ENCODE data around the gene ACSF3. TPM values are rescaled to one million over a fixed set of nuclear protein-coding genes. Genes with fewer than 3 reads are reported as not detected.

Gene ACSF3
- total RNA-seq, 3 donors from 2014 or later: 44.7 to 77.8 (median 49.6) TPM

- Histone ChIP-seq H3K36me3 (ENCODE audit: low read depth) (no peaks in the 10 kb centered on the region), H3K4me1 (ENCODE audit: low read depth) (peaks cover 16% of the 10 kb centered on the region), H3K9me3 (no peaks in the 10 kb centered on the region), H3K4me3 (no peak overlapping the region)
- DNase-seq (peak in 2 of 3 donors; percentile 25 to 44), ATAC-seq (no peak)
- intact Hi-C loops (cut with DNase I, micrococcal nuclease): no loop called here
- TF ChIP-seq, protein P1, sequence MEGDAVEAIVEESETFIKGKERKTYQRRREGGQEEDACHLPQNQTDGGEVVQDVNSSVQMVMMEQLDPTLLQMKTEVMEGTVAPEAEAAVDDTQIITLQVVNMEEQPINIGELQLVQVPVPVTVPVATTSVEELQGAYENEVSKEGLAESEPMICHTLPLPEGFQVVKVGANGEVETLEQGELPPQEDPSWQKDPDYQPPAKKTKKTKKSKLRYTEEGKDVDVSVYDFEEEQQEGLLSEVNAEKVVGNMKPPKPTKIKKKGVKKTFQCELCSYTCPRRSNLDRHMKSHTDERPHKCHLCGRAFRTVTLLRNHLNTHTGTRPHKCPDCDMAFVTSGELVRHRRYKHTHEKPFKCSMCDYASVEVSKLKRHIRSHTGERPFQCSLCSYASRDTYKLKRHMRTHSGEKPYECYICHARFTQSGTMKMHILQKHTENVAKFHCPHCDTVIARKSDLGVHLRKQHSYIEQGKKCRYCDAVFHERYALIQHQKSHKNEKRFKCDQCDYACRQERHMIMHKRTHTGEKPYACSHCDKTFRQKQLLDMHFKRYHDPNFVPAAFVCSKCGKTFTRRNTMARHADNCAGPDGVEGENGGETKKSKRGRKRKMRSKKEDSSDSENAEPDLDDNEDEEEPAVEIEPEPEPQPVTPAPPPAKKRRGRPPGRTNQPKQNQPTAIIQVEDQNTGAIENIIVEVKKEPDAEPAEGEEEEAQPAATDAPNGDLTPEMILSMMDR (IDR thresholded peaks at IDR 0.05): no peak
These were observed 24.9 kb downstream of the ACSF3 start for GRCh38 chr16:89118361-89119165.

DNA sequence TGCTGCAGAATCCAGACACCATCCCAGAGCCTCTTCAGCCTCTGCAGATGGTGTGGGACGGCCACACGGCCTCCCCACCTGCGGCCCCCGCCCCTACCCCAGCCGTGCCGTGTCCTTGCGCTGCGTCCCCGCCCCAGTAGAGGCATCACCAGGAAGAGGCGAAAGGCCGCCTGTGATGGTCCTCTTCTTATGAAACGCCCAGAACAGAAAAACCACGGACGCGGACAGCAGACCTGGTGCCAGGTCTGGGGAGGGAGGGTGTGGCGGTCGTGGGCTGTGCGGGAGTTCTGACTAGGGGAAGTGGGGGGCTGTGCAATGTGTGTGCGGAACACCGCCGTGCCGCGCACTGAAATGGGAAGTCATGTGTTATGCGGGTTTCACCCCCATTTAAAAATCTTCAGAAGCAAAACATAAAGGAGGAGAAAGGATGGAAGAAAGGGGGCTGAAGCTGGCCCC lies 25.5 kb downstream of the ACSF3 start:
- Histone ChIP-seq H3K4me1 (ENCODE audit: low read depth) (peaks cover 15% of the 10 kb centered on the region), H3K36me3 (ENCODE audit: low read depth) (no peaks in the 10 kb centered on the region), H3K4me3 (no peak overlapping the region), H3K9me3 (no peaks in the 10 kb centered on the region)
- intact Hi-C loops (cut with DNase I, micrococcal nuclease): no loop called here
- DNase-seq (peak in 2 of 3 donors; percentile 17 to 40), ATAC-seq (no peak)
- TF ChIP-seq, protein P1 (IDR thresholded peaks at IDR 0.05): no peak

- Histone ChIP-seq H3K4me3 (no peak overlapping the region), H3K9me3 (no peaks in the 10 kb centered on the region), H3K4me1 (ENCODE audit: low read depth) (peaks cover 11% of the 10 kb centered on the region), H3K36me3 (ENCODE audit: low read depth) (no peaks in the 10 kb centered on the region)
- intact Hi-C loops (cut with DNase I, micrococcal nuclease): no loop called here
- ATAC-seq (no peak), DNase-seq (peak in 2 of 3 donors; percentile 22 to 43)
- TF ChIP-seq, protein P1 (IDR thresholded peaks at IDR 0.05): no peak
These were observed 26.0 kb downstream of the ACSF3 start for GRCh38 chr16:89119661-89120141.

DNA sequence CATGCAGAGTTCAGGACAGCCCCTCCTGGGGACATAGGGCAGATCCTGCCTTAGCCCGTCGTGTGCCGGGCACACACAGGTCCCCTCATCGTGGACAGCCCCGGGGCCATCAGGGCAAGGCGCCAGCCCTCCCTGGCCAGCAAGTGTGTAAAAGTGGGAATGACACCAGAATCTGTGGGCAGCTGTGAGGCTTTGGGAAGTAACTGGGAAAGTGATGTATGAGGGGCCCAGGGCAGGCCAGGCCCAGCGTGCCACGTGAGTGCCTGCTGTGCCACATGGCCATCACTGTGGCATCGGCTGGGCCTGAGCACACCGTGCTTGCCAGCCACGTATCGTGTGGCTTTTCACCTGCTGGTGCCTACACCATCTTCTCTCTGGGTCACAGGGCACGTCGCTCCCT lies 26.6 kb downstream of the ACSF3 start:
- intact Hi-C loops (cut with DNase I, micrococcal nuclease): no loop called here
- ATAC-seq: no peak
- H3K36me3 ChIP-seq (ENCODE audit: low read depth): no peaks in the 10 kb centered on the region

DNA sequence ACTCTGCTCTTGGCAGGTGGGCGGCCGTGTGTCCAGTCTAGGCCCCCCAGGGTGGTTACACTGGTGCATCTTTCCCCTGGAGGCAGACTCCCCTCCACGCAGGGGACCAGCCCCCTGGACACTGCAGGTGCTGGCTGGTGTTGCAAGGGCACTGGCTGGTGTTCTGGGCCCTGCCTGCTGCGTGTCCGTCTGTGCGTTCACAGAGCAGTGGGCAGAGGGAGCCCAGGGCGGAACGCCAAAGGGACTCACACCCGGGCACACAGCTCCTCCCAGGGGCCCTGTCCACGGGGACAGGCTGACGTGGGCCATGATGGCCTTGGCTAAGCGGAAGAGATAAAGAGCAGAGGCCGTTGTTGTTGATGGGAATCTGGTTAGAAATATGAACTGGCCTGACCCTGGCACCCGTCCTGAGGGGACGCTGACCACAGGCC lies 27.3 kb downstream of the ACSF3 start:
- DNase-seq (peak in 2 of 3 donors; percentile 30 to 44), ATAC-seq (no peak)
- TF ChIP-seq, protein P1 (IDR thresholded peaks at IDR 0.05): no peak
- Histone ChIP-seq H3K4me3 (no peak overlapping the region), H3K9me3 (no peaks in the 10 kb centered on the region), H3K36me3 (ENCODE audit: low read depth) (no peaks in the 10 kb centered on the region), H3K4me1 (ENCODE audit: low read depth) (peaks cover 11% of the 10 kb centered on the region)
- intact Hi-C loops (cut with DNase I, micrococcal nuclease): no loop called here

More for the DNA sequence above, 26.6 kb downstream of the ACSF3 start:
- TF ChIP-seq, protein P1 (IDR thresholded peaks at IDR 0.05): no peak
- no peak overlapping the region for H3K4me3 ChIP-seq
- peaks cover 11% of the 10 kb centered on the region for H3K4me1 ChIP-seq (ENCODE audit: low read depth)
- H3K9me3 ChIP-seq: no peaks in the 10 kb centered on the region
- DNase-seq: peak in 2 of 3 donors; percentile 16 to 26
